Muscle of leg (tissue), 16 donors: ENCODE data around the gene AMER3. TPM values are rescaled to one million over a fixed set of nuclear protein-coding genes. Genes with fewer than 3 reads are reported as not detected.
"Not testable (repeated sequence)": the region's sequence is repeated elsewhere in the genome, so short reads cannot be mapped to it uniquely, and the experiment has no call there.

Source experiments
- DNase-seq: peaks from one replicate; pipeline ENCODE4 v3.0.0; 2013
- H3K27ac ChIP-seq: one replicate; pipeline ENCODE4 v1.5.1; 2013; ENCODE audit warnings: mild to moderate bottlenecking, low read length, control low read depth
- H3K27me3 ChIP-seq: one replicate; pipeline ENCODE4 v1.6.1; 2013; ENCODE audit warnings: low read length; ENCODE audit not compliant: control insufficient read depth, insufficient read depth
- H3K36me3 ChIP-seq: one replicate; pipeline ENCODE4 v1.6.1; 2013; ENCODE audit warnings: low read length; ENCODE audit not compliant: control insufficient read depth, insufficient read depth
- H3K4me1 ChIP-seq: one replicate; pipeline ENCODE4 v1.6.1; 2013; ENCODE audit warnings: low read length; ENCODE audit not compliant: control insufficient read depth, insufficient read depth
- H3K4me3 ChIP-seq: one replicate; pipeline ENCODE4 v1.5.1; 2013; ENCODE audit warnings: low read length, control low read depth
- H3K9me3 ChIP-seq: replicated peaks from 2 replicates; pipeline ENCODE4 v1.6.1; 2013; ENCODE audit warnings: low read depth, low read length; ENCODE audit not compliant: control insufficient read depth
- WGBS: methylation state at CpG from one replicate; pipeline ENCODE4 v1.1.5; 2013; ENCODE audit warnings: missing lambda C conversion rate; ENCODE audit not compliant: insufficient coverage; 5-methylcytosine and 5-hydroxymethylcytosine counted together
- long read RNA-seq, 11 donors: transcript quantifications; one replicate each; lab custom pipeline, GENCODE V29; 2026
- polyA plus RNA-seq, 8 donors: library from polyadenylated mRNA; unstranded; fragments of 120-200 nt; gene quantifications; one replicate each; pipeline versions ENCODE4 v1.2.1 to v1.2.3, GENCODE V29; 2013; ENCODE audit warnings: inconsistent platforms in 1 of 8, low replicate concordance in 1 of 8; ENCODE audit not compliant: insufficient read length in 8 of 8, insufficient read depth in 1 of 8
- total RNA-seq: library from RNA; stranded (reverse); fragments of 120-200 nt; gene quantifications from one replicate; pipeline ENCODE4 v1.2.4, GENCODE V29; 2013

AMER3 gene, protein sequence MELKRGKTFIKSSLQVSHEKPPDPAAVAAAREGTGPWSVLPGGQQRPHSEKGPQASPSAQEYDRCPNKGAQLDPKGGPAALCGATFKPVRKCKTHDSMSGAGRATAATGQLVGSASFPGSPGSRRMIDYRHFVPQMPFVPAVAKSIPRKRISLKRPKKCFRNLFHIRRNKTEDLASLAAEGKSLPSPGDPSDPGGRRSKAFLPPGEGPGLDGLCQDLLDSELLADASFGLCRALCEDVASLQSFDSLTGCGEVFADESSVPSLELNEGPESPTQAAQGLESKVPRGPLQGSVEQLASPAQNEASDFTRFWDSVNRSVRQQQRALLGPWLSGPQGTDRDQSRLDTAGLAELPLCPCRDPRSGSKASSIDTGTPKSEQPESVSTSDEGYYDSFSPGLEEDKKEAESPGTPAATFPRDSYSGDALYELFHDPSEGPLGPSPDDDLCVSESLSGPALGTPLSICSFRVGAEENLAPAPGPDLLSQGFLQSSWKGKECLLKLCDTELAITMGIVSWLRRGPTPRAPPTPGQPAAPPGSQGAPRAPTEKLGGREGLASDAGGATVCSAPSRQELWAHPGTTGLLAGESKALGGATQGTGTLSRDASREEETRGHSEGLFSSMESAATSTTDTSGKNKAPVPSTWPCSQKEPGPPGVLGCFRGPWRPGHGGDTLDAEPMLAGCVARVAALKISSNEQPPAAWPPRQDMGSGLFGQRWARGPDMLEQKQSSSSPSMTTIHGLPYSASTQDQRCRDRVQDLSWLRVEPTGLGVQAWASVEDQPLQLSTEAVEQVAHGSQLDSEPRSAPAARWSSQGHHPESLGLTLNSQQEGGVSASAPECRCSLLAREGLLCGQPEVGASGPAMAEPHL
- total RNA-seq (0.09 TPM), polyA plus RNA-seq (under 1 TPM in 1 of 8 donors, not detected in 7; 0.04 TPM)
- long read RNA-seq, donor 1, result 0 reads
- long read RNA-seq, donor 2, result 0 reads
- long read RNA-seq, donor 3, result 0 reads
- long read RNA-seq, donor 4, result 0 reads
- long read RNA-seq, donor 5, result 0 reads
- long read RNA-seq, donor 6, result 0 reads
- long read RNA-seq, donor 7, result 0 reads
- long read RNA-seq, donor 8, result 0 reads
- long read RNA-seq, donor 9, result 0 reads
- long read RNA-seq, donor 10, result 0 reads
- long read RNA-seq, donor 11, result 0 reads

DNA sequence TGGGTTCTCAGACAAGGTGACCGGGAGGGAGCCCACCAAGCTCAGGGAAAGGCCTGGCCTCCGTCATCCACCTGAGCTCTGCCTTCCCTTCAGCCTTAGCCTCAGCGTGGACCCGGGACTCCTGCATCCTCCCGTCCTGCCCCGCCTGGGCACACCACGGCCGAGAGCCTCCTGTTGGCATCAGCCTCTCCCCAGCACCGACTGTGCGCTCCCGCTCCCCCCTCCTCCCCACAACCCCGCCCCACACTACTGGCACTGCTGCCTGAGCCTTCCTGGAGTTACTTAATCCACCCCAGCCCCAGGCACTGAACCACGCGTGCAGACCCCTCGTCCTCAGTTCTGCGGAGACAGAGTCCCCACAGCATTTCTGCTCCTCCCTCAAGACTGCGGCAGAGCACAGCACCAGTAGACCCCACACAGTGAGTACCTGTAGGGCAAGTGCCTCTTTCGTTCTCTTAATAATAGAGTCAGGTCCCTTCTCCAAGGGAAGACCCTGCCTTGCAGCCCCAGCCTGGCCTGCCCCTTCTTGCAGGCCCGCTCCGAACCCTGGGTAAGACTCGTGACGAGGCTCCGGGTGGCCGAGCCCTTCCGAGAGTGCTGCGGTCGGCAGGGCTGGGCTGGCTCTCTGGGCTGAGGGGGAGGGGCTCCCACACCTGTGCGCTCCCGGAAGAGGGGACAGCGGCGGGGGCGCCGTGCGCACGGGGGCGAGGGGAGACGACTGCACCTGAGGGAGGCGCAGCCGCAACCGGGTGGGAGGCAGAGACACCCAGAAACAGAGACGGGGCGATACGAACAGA, at the start of gene AMER3:
Gene AMER3 (plus strand): TSS at position 285 of the 797 bp plus-strand sequence. CDS start 6,533 bp downstream, outside the sequence.
- peaks cover 27% of the 10 kb centered on the region for H3K27me3 ChIP-seq
- no peak for DNase-seq
- peak within 1 kb of the TSS; percentile 10 for H3K4me3 ChIP-seq
- H3K27ac ChIP-seq, result no peak within 1 kb of the TSS
- H3K9me3 ChIP-seq, result no peaks in the 10 kb centered on the region
- no peaks in the 10 kb centered on the region for H3K36me3 ChIP-seq
- H3K4me1 ChIP-seq, result peaks cover 4% of the 10 kb centered on the region
- under 1% methylated on average over 33 of the region's 43 CpGs for WGBS

DNA sequence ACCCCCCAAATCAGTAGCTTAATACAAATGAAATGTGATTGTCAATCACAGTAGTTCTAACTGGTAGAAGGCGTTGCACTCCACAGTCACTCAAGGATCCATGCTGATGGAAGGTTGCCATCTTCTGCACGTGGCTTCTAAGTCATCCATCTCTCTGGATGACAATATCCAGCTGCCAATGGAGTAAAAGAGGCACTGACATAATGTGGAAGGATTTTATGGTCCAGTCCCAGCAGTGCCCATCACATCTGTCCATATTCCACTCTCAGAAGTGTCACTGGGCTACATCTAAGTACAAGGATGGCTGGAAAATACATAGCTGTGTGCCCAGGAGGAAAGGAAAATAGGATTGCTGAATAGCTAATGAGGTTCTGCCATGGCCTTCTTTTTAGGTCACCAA, 40.5 kb upstream of the AMER3 start:
- not testable (repeated sequence) for H3K4me3 ChIP-seq, H3K4me1 ChIP-seq, H3K27me3 ChIP-seq, H3K36me3 ChIP-seq, H3K9me3 ChIP-seq, H3K27ac ChIP-seq, DNase-seq
- no CpG with 5 or more reads among the region's 2 CpGs for WGBS

GRCh38 chr2:130720036-130720435, 35.3 kb upstream of the AMER3 start:
- no peaks in the 10 kb centered on the region for H3K36me3 ChIP-seq
- no peak for DNase-seq
- H3K27me3 ChIP-seq, result no peaks in the 10 kb centered on the region
- H3K9me3 ChIP-seq, result no peaks in the 10 kb centered on the region
- 76% methylated on average over 5 of the region's 8 CpGs for WGBS
- H3K4me1 ChIP-seq, result no peaks in the 10 kb centered on the region
- no peak overlapping the region for H3K4me3 ChIP-seq
- H3K27ac ChIP-seq, result no peak overlapping the region

- no peak for DNase-seq
- Histone ChIP-seq H3K27ac (no peak overlapping the region), H3K9me3 (no peaks in the 10 kb centered on the region), H3K36me3 (no peaks in the 10 kb centered on the region), H3K4me3 (no peak overlapping the region), H3K4me1 (no peaks in the 10 kb centered on the region), H3K27me3 (no peaks in the 10 kb centered on the region)
- WGBS, result no CpG with 5 or more reads among the region's 3 CpGs
Observed at GRCh38 chr2:130720528-130720927, 34.8 kb upstream of the AMER3 start.

- H3K27ac ChIP-seq, result no peak overlapping the region
- WGBS, result 93% methylated on average over 2 of the region's 2 CpGs
Observed at GRCh38 chr2:130724455-130724854, 30.9 kb upstream of the AMER3 start.

DNA sequence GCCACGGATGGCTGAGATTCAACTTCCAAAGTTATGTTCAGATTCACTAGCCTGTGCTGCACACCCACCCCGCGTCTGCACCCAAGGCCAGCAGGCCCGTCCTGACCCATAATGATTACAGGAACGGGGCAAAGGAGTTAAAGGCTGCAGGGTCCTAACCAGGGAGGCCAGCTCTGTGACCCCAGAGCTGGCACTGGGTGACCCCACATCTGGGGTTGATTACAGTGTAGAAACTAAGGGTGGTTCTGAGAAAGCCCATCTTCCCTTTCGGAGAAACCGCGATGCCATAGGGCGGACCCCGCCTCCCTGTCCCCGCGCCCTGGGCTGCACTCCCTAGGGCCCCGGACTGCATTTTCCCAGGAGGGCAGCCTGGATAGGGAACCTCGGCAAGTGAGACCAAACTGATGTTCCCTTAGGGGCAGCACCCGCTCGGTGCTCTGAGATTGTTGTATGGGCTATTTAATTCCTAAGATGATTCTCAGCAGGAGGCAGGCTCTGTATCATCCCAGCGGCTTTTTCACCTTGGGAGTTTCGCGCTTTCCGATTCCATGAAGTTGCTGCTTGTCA, 28.6 kb upstream of the AMER3 start:
- no peak for DNase-seq
- Histone ChIP-seq H3K4me3 (peak overlapping the region; percentile 32), H3K36me3 (no peaks in the 10 kb centered on the region), H3K27ac (no peak overlapping the region), H3K4me1 (peaks cover 12% of the 10 kb centered on the region), H3K9me3 (no peaks in the 10 kb centered on the region), H3K27me3 (peaks cover 21% of the 10 kb centered on the region)
- 10% methylated on average over 16 of the region's 20 CpGs for WGBS

More at GRCh38 chr2:130724455-130724854, 30.9 kb upstream of the AMER3 start:
- Histone ChIP-seq H3K4me1 (peaks cover 12% of the 10 kb centered on the region), H3K27me3 (peaks cover 20% of the 10 kb centered on the region), H3K4me3 (no peak overlapping the region), H3K36me3 (no peaks in the 10 kb centered on the region), H3K9me3 (no peaks in the 10 kb centered on the region)
- no peak for DNase-seq

DNA sequence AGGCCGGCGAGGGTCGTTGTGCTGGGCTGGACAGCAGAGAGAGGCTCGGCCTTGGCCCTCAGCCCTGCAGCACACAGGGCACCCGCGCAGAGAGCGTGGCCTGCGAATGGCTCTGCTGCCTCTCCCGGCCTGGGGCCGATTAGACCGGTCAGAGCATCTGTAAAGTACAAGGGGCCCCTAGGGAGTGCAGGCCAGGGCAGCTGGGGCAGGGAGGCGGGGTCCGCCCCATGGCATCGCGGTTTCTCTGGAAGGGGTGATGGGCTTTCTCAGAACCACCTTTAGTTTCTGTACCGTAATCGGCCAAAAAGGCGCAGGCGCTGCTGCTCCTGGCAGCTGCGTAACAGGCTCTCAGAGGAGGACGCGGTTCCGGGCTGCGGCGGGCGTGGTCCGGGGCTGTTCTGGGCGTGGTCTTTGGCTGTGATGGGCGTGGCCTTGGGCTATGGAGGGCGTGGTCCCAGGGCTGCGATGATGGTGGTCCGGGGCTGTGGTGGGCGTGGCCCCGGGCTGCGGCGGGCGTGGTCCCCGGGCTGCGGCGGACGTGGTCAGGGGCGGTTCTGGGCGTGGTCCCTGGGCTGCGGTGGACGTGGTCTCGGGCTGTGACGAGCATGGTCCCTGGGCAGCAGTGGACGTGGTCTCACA, 27.9 kb upstream of the AMER3 start:
- Histone ChIP-seq H3K27ac (no peak overlapping the region), H3K4me3 (peak overlapping the region; percentile 32), H3K27me3 (peaks cover 21% of the 10 kb centered on the region), H3K4me1 (peaks cover 12% of the 10 kb centered on the region), H3K9me3 (no peaks in the 10 kb centered on the region), H3K36me3 (no peaks in the 10 kb centered on the region)
- peak; percentile 50 for DNase-seq
- under 1% methylated on average over 48 of the region's 48 CpGs for WGBS

GRCh38 chr2:130728007-130728454, 27.3 kb upstream of the AMER3 start:
- Histone ChIP-seq H3K36me3 (no peaks in the 10 kb centered on the region), H3K27me3 (peaks cover 21% of the 10 kb centered on the region), H3K4me1 (peaks cover 12% of the 10 kb centered on the region), H3K4me3 (no peak overlapping the region), H3K27ac (no peak overlapping the region), H3K9me3 (no peaks in the 10 kb centered on the region)
- no peak for DNase-seq
- 26% methylated on average over 11 of the region's 12 CpGs for WGBS
